NCI-H1048 (cell line): ENCODE measurements around the gene SEMA3D.
"Not testable (repeated sequence)": the region's sequence is repeated elsewhere in the genome, so short reads cannot be mapped to it uniquely, and the experiment has no call there.

Experiments
- DNase-seq: peaks from one replicate; lab custom pipeline; 2025; lab: John Stamatoyannopoulos, UW

Gene SEMA3D

GRCh38 chr7:85031475-85031874 is 155.4 kb downstream of the SEMA3D start:
- DNase-seq = no peak

- DNase-seq = peak; percentile 8
Measured at GRCh38 chr7:85030893-85031292, 156.0 kb downstream of the SEMA3D start.

DNA sequence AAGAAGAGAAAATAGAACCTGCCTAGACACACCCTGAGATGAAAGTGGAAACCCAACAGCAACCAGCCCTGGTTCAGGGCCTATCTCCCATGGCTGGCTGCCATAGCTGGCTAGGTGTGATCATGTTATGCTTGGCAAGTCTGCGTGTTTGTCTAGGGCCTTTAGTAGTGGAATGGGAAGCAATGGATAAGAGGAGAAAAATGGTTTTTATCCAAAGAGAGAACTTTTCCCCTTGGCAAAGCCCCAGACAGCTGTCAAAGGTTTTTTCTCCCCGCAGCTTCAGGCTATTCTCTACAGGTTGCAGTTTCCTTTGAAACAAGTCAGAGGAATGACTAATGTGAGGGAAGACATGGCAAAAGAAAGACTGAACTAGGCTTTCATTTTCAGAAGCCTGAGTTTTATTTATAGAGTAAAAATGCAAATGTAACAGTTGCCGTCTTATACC is 161.5 kb downstream of the SEMA3D start:
- DNase-seq = no peak

GRCh38 chr7:85023916-85024315 is 162.9 kb downstream of the SEMA3D start:
- DNase-seq = no peak

DNA sequence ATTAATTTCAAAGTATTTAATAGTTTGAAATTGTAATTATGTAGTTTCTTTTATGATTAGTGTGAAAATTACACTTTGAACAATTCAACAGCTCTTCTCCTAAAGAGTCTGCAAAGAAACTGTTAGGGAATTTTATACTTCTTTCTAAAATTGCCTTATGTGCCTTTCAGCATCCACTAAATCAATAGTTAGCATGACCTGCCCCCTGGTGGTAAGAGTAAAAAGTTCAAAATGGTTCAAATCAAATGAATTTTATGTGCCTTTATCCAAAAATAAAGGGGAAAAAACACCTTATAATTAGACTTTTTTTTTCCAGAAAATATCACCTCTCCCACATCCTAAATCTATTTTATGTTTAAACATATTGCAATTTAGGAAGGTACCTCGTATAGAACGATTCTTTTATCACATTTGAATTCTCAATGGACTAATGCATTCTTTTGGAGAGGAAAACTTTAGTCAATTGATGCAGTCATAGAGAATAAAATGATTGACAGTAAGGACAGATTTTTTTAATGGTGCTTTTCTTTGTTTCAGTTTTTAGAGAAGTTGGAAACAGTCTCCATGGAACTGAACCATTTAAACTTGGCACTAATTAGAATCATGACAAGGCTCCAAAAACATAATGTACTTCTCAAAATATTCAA is 163.7 kb downstream of the SEMA3D start:
- no peak for DNase-seq

DNA sequence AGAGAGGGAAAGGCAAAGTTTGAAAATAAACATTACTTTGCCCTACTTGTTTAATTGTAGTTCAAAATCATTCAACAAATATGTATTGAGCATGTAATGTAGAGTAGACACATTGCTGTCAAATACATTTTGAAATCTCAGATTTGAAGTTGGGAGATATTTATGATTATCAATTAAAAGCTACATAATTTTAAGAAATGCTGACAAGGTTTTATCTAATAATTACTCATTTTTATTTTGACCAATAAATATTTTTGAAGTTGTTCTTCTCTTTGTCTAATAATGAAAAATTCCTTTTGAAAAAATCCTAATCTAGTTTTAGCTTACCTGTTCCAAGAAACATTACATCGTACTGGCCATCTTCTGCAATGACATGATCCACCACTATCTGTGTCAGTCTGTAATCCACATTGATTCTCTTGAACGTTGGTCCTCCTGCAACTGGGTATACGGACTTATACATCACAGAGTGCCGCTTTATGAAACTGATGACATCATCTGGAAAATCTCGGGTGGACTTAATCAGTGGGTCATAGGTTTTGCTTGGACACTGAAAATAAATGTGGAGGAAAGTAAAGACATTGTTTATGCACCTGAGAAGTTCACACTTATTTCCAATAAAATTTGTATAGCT is 164.7 kb downstream of the SEMA3D start:
- no peak for DNase-seq

GRCh38 chr7:85021101-85021704 is 165.7 kb downstream of the SEMA3D start:
- DNase-seq = no peak

DNA sequence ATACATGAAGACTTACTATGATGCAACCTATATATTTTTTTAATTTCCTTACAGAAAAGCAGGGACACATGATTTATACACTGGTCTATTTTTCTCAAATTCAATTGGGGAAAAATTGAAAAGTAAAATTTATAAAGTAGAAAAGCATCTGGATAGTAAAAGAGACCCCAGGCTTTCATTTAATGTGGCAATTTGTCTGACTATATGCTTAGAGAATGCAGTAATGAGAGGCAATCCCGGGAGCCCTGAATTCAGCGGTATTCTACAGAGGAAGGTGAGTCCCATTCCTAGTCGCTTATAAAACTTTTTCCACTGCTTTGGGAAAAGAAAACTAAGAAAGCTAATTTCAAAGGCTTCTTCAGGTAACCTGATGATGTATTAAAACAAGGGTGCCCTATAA is 167.1 kb downstream of the SEMA3D start:
- no peak for DNase-seq

DNA sequence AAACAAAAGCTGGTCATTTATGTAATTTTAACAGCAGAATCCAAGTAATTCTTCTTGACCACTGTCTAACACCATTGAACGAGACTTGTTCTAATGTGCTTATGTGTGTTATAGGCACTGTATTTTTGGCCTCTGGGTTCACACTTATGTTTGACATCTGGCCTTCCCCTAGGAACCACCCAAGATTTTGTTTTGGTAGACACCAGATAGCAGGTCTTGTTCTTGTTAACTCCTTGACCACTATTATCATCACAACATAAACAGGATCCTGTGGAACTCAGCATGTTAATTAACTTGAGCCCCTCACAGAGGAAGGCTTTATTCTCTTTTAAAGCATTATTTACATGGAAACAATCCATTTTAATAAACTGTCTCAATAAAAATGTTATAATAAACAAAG is 167.7 kb downstream of the SEMA3D start:
- DNase-seq = no peak

DNA sequence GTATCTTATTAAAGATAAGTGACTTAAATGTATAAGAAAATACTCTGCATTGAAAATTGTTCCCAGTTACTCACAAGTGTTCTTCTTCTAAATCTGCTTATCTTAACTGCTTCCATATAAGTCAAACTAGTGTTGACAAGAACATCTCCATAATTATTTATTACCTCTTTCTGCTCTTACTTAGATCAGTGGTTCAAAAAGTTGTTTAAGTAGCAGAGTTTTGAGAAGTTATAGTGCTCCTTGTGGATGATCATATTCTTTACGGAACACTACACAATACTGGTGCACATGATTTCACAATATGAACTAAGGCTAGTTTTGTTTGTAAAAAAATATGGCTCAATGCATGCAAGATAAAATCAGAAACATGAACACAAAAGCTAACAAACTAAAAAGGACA is 168.4 kb downstream of the SEMA3D start:
- DNase-seq = no peak

DNA sequence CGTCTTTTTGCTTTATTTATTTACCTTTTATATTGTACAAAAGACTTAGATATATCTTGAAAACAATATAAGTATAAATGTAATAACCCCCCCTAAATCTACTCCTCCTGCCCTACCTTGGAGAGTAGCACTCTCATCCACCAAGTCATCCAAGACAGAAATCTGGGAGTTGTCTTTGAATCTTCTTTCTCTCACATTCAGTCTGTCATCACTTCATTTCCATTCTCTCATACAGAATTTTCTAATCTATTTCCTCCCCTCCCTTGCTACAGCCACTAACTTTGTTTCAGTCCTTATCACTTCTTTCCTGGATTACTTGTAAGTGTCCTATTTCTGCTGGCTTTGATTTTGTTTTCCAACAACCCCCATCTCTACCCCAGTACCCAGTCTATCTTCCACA is 170.6 kb downstream of the SEMA3D start:
- no peak for DNase-seq

DNA sequence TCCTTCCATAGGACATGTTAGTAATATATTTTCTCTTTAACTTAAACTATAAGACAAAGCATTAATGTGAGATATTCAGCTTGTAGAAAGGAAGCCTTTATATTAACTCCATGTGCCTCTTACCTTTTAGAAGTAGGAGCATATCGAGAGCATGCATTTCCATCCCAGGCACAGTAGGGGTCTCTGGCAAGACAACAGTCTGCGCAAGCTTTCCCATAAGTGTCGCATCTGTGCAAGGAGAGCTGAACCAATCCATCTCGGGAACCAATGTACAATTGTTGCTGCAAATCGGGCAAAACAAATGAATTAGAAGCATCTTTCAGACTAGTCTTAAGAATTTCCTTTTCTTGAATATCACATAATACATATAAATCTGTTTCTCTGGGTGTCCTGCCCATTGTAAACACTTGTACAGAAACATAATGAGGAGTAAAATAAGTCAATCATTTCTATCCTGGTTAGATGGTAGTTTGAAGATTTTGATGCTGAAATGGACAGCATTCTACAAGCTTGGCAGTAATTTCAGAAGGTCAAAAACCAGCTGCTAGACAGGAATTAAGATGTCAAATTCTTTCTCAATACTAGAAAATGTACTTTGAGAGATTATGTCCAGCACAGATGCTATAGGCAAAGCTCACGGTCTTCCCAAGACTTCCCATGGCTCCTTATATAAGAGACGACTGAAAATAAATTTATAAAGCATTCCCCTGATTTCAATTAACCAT is 171.8 kb downstream of the SEMA3D start:
- DNase-seq = no peak

DNA sequence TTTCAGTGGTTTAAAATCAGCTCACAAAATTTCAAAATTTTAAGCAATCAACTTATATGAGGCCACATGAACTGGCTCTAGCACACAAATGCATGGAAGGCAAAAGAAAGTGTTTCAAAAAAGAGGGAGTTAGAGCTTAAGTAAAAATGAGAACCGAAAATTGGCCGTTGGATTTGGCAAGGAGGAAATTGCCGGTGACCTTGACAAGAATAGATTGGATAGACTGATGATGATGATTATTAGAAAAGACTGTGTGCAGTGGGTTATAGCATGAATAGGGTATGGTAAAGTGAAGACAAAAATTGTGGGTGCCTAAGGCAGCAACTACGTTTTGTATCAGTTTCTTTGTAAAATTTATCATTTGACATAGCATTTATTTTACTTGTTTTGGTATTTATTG is 175.7 kb downstream of the SEMA3D start:
- DNase-seq = no peak

GRCh38 chr7:85010306-85010705 is 176.6 kb downstream of the SEMA3D start:
- no peak for DNase-seq

DNA sequence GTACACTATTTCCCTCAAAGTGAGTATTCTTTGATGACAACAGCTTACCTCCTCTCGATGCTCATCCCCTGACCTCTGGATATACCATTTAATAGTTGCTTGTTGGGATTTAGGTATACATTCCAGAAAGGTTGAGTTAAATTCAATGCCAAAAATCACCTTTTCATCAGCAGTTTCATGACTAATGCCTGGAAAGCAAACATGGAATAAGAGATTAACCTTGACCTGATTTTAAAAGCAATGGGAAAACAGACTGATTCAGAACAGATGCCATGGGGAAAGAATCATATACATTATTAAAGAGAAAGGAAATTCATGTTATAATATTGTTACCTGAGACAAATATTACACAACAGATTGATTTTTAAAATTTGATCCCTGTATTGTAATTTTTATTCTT is 180.1 kb downstream of the SEMA3D start:
- no peak for DNase-seq

DNA sequence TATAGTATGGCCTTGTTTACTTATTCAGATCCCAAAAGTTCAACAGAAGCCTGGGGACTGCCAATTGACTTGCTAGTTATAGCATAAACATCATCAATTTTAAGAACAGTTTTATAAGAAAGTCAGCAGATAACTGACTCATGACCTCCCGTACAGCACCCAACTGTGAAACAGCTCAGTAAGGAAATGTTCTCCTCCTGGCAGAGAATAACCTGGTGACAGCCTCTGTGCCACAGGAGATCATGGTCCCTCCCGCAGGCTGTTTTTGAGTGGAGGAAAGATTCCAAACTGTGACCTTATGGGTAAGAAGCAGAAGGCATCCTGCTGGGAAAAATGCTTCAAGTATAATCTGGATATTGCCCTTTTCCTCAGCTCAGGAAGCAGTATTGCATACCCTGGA is 182.5 kb downstream of the SEMA3D start:
- no peak for DNase-seq

GRCh38 chr7:85001495-85002345 is 185.1 kb downstream of the SEMA3D start:
- no peak for DNase-seq

GRCh38 chr7:85000735-85001350 is 186.0 kb downstream of the SEMA3D start:
- DNase-seq = no peak

DNA sequence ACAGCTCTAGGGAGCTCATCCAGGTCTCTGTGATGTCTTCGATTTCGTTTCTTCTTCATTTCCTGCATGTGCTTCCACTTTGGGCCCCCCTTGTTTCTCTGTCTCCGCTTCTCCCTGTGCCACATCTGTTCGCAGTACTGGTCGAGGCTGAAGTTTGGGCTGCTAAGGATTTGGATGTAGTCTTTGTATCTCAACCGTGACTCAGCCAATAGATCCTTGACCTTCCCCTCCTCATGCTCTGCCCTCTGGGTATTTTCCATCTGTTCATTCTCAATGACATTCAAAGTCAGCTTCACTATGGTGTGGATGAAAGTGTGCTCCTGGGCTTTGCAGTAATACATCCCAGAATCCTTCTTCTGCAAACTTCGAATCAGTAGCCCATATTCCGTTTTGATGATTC is 187.4 kb downstream of the SEMA3D start:
- no peak for DNase-seq

DNA sequence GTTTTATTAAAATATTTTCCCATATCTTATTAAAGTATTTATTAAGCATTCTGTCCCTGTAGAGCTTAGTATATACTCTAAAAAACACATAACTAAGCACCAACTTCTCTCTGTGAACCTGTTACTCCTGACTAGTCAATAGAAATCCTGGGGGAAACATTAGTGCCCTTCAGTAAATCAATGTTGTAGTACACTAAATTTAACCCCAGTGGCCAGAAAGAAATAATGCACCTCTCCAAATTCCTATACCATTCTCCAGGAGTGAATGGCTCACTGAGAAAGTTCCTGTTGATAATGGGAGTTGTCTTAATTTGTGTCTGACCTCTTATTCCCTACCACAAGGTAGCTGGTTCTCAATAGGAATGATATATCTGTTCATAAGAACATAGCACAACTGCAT is 188.2 kb downstream of the SEMA3D start:
- DNase-seq = no peak

DNA sequence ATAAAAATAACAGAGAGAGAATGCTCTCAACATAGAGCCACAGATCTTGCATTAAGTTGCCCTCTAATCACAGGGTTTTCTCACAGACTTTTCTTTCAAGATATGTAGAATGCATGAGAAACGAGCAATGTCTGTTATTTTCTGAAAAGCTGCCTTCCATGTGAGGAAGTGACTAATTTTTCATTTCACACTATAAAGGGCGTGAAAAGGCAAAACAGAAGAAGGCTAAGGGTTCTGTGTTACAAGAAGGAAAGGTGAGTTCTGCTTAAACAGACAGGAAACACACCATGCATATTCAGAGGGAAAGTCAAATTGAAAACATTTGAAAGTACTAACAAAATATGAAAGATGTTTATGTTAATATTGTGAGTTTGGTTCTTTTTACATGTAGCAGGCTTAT is 189.2 kb downstream of the SEMA3D start:
- DNase-seq = no peak

GRCh38 chr7:84992954-84993353 is 193.9 kb downstream of the SEMA3D start:
- DNase-seq = not testable (repeated sequence)
